Measurements from ENCODE around the gene GRIA4. TPM values are rescaled to one million over a fixed set of nuclear protein-coding genes. Genes with fewer than 3 reads are reported as not detected.
A peak's percentile ranks its signal among the peaks of the same experiment; 100 is the strongest.

GRIA4 gene
- total RNA-seq, 2 experiments from 2014 or later = not detected

GRCh38 chr11:105648762-105649161 is 38.9 kb downstream of the GRIA4 start:
- Mint-ChIP-seq H3K4me1 (no peaks in the 10 kb centered on the region), H3K27ac (no peak overlapping the region), H3K9me3 (ENCODE audit: low read depth) (no peaks in the 10 kb centered on the region), H3K36me3 (no peaks in the 10 kb centered on the region), H3K27me3 (no peaks in the 10 kb centered on the region), H3K4me3 (no peak overlapping the region)
- DNase-seq (no peak), ATAC-seq (no peak)
- CTCF ChIA-PET = no interaction called here

- H3K27me3 Mint-ChIP-seq = no peaks in the 10 kb centered on the region
- ATAC-seq = no peak
- H3K27ac Mint-ChIP-seq = no peak overlapping the region
- CTCF ChIA-PET = no interaction called here
- H3K4me3 Mint-ChIP-seq = no peak overlapping the region
- DNase-seq = no peak
- H3K9me3 Mint-ChIP-seq (ENCODE audit: low read depth) = no peaks in the 10 kb centered on the region
- H3K4me1 Mint-ChIP-seq = no peaks in the 10 kb centered on the region
- no peaks in the 10 kb centered on the region for H3K36me3 Mint-ChIP-seq
These were observed 55.4 kb downstream of the GRIA4 start for GRCh38 chr11:105665281-105665680.

DNA sequence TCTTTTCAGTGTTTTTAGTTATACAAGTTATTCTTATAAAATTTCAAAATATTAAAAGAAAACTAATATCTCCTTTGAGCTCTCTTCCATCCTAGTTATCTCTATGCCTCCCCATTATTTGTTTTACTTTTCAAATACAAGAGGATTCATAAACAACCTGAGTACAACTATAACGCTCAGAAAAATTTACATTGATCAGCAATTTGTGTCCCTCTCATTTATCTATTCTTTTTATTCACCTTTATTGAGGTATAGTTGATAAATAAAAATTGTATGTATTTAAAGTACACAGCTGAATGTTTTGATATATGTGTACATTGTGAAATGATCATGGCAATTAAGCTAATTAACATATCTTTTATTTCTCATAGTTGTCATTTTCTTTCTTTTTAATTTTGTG is 57.6 kb downstream of the GRIA4 start:
- ATAC-seq (no peak), DNase-seq (no peak)
- no peaks in the 10 kb centered on the region for H3K4me1 Mint-ChIP-seq
- H3K27ac Mint-ChIP-seq = no peak overlapping the region
- no peak overlapping the region for H3K4me3 Mint-ChIP-seq
- CTCF ChIA-PET = no interaction called here
- no peaks in the 10 kb centered on the region for H3K9me3 Mint-ChIP-seq (ENCODE audit: low read depth)
- H3K36me3 Mint-ChIP-seq = no peaks in the 10 kb centered on the region
- no peaks in the 10 kb centered on the region for H3K27me3 Mint-ChIP-seq

GRCh38 chr11:105670811-105671210 is 60.9 kb downstream of the GRIA4 start:
- Mint-ChIP-seq H3K4me3 (no peak overlapping the region), H3K9me3 (ENCODE audit: low read depth) (no peaks in the 10 kb centered on the region), H3K4me1 (no peaks in the 10 kb centered on the region), H3K27ac (no peak overlapping the region), H3K36me3 (no peaks in the 10 kb centered on the region), H3K27me3 (no peaks in the 10 kb centered on the region)
- DNase-seq (no peak), ATAC-seq (no peak)
- CTCF ChIA-PET = no interaction called here

GRCh38 chr11:105673089-105673488 is 63.2 kb downstream of the GRIA4 start:
- Mint-ChIP-seq H3K27me3 (no peaks in the 10 kb centered on the region), H3K27ac (no peak overlapping the region), H3K9me3 (ENCODE audit: low read depth) (no peaks in the 10 kb centered on the region), H3K36me3 (no peaks in the 10 kb centered on the region), H3K4me3 (no peak overlapping the region), H3K4me1 (no peaks in the 10 kb centered on the region)
- CTCF ChIA-PET = no interaction called here
- ATAC-seq = no peak
- DNase-seq = peak; percentile 43

DNA sequence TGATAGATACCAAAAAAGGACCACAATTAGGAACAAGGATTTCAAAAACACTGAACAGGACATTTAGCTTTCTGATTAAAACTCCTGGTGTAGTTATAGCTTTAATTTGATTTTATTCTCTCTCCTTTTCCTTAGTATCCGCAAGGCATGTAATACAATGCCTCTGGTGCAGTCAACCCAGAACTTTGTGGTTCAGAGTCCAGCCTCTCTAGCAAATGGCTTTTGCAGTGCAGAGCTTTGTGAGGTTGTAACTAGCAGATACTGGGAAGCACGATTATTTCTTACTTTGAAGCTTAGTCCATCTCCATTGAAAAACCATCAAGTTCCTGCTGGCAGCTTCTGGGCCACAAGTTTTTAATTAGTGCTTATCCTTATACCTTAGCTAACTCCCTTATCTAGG is 79.8 kb downstream of the GRIA4 start:
- Mint-ChIP-seq H3K4me1 (no peaks in the 10 kb centered on the region), H3K36me3 (no peaks in the 10 kb centered on the region), H3K4me3 (no peak overlapping the region), H3K9me3 (ENCODE audit: low read depth) (peaks cover 2% of the 10 kb centered on the region), H3K27ac (no peak overlapping the region), H3K27me3 (no peaks in the 10 kb centered on the region)
- ATAC-seq (no peak), DNase-seq (no peak)
- CTCF ChIA-PET = no interaction called here

GRCh38 chr11:105690467-105690866 is 80.6 kb downstream of the GRIA4 start:
- no peak overlapping the region for H3K4me3 Mint-ChIP-seq
- no peaks in the 10 kb centered on the region for H3K36me3 Mint-ChIP-seq
- no peak for ATAC-seq

DNA sequence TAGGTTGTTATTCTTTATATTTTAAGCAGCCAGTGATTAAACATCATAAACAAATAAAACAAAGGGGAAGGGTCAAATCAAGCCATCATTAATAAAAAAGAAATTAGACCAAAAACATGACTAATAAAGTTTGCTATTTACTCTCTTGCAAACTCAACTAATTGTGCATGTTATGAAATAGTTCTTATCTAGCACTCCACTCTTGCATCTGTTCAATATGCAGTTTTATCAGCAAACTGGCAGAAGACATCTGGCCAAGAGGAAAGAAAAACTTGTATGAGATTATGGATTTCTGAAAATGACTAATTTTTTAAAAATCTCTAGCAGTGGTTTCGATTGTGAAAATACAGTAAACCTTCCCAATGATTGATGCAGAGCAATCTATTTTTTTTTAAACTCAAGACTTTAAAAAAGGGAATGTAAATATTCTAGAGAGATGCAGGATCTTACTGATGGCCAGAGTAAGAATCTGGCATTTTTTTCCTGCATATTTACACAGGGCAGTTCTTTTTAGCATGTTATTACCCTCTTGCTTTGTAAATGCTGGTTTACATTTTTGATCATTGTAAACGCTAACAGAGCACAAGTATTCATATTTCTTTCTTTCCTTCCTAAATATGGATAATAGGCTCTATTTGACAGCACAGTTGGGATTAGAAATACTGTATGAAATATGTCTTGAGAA is 83.3 kb downstream of the GRIA4 start:
- ATAC-seq (no peak), DNase-seq (no peak)
- no peaks in the 10 kb centered on the region for H3K4me1 Mint-ChIP-seq
- peaks cover 2% of the 10 kb centered on the region for H3K9me3 Mint-ChIP-seq (ENCODE audit: low read depth)
- CTCF ChIA-PET = no interaction called here
- H3K36me3 Mint-ChIP-seq = no peaks in the 10 kb centered on the region
- no peak overlapping the region for H3K4me3 Mint-ChIP-seq
- H3K27me3 Mint-ChIP-seq = no peaks in the 10 kb centered on the region
- no peak overlapping the region for H3K27ac Mint-ChIP-seq

More at GRCh38 chr11:105690467-105690866, 80.6 kb downstream of the GRIA4 start:
- Mint-ChIP-seq H3K4me1 (no peaks in the 10 kb centered on the region), H3K9me3 (ENCODE audit: low read depth) (peaks cover 2% of the 10 kb centered on the region), H3K27ac (no peak overlapping the region), H3K27me3 (no peaks in the 10 kb centered on the region)
- CTCF ChIA-PET = no interaction called here
- no peak for DNase-seq

DNA sequence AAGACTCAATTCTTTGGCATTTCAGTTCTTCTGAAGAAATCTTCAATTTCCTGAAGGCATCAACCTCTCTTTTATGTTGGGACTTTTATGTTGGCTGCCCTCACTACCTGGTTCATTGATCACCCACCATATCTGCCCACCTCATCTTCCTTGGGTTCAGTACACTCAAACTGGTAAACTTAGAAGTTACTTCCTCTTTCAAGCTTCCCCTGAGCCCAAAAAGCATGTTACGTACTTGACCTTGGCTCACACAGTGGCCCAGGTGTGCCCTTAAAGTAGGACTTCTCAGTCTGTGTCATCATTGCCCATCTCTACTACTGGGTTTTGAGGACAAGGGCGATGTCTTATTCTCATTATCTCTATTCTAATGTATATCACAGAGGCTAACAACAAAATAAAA is 86.1 kb downstream of the GRIA4 start:
- CTCF ChIA-PET = no interaction called here
- Mint-ChIP-seq H3K4me3 (no peak overlapping the region), H3K27ac (no peak overlapping the region), H3K9me3 (ENCODE audit: low read depth) (no peaks in the 10 kb centered on the region), H3K4me1 (no peaks in the 10 kb centered on the region), H3K27me3 (no peaks in the 10 kb centered on the region), H3K36me3 (no peaks in the 10 kb centered on the region)
- DNase-seq (no peak), ATAC-seq (no peak)

- no peaks in the 10 kb centered on the region for H3K36me3 Mint-ChIP-seq
- no peak overlapping the region for H3K27ac Mint-ChIP-seq
- no peak overlapping the region for H3K4me3 Mint-ChIP-seq
- H3K9me3 Mint-ChIP-seq (ENCODE audit: low read depth) = no peaks in the 10 kb centered on the region
- CTCF ChIA-PET = no interaction called here
- DNase-seq (no peak), ATAC-seq (no peak)
- H3K27me3 Mint-ChIP-seq = no peaks in the 10 kb centered on the region
- H3K4me1 Mint-ChIP-seq = no peaks in the 10 kb centered on the region
These were observed 87.4 kb downstream of the GRIA4 start for GRCh38 chr11:105697291-105697690.

GRCh38 chr11:105699203-105699602 is 89.3 kb downstream of the GRIA4 start:
- Mint-ChIP-seq H3K27me3 (no peaks in the 10 kb centered on the region), H3K4me3 (no peak overlapping the region), H3K9me3 (ENCODE audit: low read depth) (no peaks in the 10 kb centered on the region), H3K27ac (no peak overlapping the region), H3K36me3 (no peaks in the 10 kb centered on the region), H3K4me1 (no peaks in the 10 kb centered on the region)
- ATAC-seq = no peak
- DNase-seq = no peak
- CTCF ChIA-PET = no interaction called here

DNA sequence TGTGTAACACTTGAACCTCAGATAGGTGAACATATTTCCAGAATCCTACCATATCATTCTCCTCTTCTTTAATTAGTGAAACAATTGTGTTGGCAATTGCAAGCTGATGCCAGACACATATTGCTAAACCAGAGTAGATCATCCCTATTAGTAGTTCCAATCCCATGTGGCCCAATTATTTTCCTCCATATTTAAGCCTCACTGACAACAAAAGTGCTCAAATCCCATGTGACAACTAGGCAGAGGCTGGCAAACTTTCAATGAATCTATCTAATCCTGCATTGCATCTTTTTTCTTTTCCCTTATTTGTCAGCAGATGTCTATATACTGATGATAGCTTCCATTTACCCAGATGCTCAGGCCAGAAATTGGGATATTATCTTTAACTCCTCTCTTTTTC is 90.4 kb downstream of the GRIA4 start:
- Mint-ChIP-seq H3K4me1 (no peaks in the 10 kb centered on the region), H3K36me3 (no peaks in the 10 kb centered on the region), H3K27me3 (no peaks in the 10 kb centered on the region), H3K27ac (no peak overlapping the region), H3K9me3 (ENCODE audit: low read depth) (no peaks in the 10 kb centered on the region), H3K4me3 (no peak overlapping the region)
- ATAC-seq (no peak), DNase-seq (no peak)
- CTCF ChIA-PET = no interaction called here

GRCh38 chr11:105701098-105701497 is 91.2 kb downstream of the GRIA4 start:
- H3K27me3 Mint-ChIP-seq = no peaks in the 10 kb centered on the region
- no peak for ATAC-seq
- no peaks in the 10 kb centered on the region for H3K9me3 Mint-ChIP-seq (ENCODE audit: low read depth)
- CTCF ChIA-PET = no interaction called here
- no peaks in the 10 kb centered on the region for H3K4me1 Mint-ChIP-seq
- H3K36me3 Mint-ChIP-seq = no peaks in the 10 kb centered on the region
- no peak overlapping the region for H3K27ac Mint-ChIP-seq
- no peak for DNase-seq
- H3K4me3 Mint-ChIP-seq = no peak overlapping the region

GRCh38 chr11:105705786-105706530 is 96.1 kb downstream of the GRIA4 start:
- Mint-ChIP-seq H3K4me1 (no peaks in the 10 kb centered on the region), H3K27me3 (no peaks in the 10 kb centered on the region), H3K9me3 (ENCODE audit: low read depth) (no peaks in the 10 kb centered on the region), H3K27ac (no peak overlapping the region), H3K4me3 (no peak overlapping the region), H3K36me3 (no peaks in the 10 kb centered on the region)
- ATAC-seq (no peak), DNase-seq (no peak)
- CTCF ChIA-PET = no interaction called here

Measured in activated CD8-positive, alpha-beta memory T cell treated with anti-CD3 and anti-CD28 coated beads, Interleukin-2, amount 10 ng/mL, durations not matched to agents 7 days and 5 days (primary cell).